Liver (tissue), 2 donors: Measurements from ENCODE around the gene ABCA6.

ENCODE experiments used
- TF ChIP-seq, protein P1 (sequence below): IDR thresholded peaks from 2 replicates; pipeline ENCODE4 v1.6.1; 2016; ENCODE audit warnings: antibody characterized with exemption
- TF ChIP-seq, protein P2 (sequence below): fragments of 150-350 bp; IDR thresholded peaks from 2 replicates; pipeline ENCODE4 v1.5.1; 2017; ENCODE audit warnings: improper control_type of control experiment, low read depth, low read length; ENCODE audit not compliant: missing input control
- donor health status: healthy.

DNA sequence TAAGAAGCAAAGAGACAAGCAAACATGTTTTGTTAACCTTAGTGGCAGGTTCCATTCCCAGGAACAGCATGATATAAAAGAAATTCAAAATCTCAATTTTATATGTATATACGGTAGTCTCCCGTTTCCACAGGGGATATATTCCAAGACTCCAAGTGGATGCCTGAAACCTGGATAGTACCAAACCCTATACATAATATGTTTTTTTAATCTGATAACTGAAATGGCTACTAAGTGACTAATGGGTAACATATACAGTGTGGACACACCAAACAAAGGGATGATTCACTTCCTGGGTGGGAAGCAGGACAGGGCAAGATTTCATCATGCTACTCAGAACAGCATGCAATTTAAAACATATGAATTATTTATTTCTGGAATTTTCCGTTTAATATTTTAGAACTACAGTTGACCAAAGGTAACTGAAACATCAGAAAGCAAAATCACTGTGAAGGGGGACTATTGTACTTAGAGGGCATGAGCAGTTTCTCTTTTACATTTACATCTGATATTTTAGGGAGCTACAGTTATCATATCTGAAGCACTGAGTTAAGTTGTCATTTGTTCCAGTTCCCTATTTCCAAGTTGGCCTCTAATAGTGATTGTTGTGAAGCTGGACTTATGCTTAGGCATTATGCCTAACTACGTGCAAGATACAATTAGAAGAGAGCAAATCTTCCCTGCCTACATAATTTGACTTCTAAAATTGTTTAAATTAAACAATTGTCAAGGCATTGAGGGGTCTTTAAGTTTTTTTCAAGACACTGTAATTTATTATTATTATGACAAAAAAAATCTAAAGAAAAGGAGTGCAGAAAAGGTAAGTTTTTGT is 34.1 kb upstream of the ABCA6 start:
- TF ChIP-seq, protein P1, sequence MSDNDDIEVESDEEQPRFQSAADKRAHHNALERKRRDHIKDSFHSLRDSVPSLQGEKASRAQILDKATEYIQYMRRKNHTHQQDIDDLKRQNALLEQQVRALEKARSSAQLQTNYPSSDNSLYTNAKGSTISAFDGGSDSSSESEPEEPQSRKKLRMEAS: no peak
- TF ChIP-seq, protein P2, sequence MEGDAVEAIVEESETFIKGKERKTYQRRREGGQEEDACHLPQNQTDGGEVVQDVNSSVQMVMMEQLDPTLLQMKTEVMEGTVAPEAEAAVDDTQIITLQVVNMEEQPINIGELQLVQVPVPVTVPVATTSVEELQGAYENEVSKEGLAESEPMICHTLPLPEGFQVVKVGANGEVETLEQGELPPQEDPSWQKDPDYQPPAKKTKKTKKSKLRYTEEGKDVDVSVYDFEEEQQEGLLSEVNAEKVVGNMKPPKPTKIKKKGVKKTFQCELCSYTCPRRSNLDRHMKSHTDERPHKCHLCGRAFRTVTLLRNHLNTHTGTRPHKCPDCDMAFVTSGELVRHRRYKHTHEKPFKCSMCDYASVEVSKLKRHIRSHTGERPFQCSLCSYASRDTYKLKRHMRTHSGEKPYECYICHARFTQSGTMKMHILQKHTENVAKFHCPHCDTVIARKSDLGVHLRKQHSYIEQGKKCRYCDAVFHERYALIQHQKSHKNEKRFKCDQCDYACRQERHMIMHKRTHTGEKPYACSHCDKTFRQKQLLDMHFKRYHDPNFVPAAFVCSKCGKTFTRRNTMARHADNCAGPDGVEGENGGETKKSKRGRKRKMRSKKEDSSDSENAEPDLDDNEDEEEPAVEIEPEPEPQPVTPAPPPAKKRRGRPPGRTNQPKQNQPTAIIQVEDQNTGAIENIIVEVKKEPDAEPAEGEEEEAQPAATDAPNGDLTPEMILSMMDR: no peak
